Right atrium auricular region (tissue), 2 donors: ENCODE data around the gene TUSC2. TPM values are rescaled to one million over a fixed set of nuclear protein-coding genes. Genes with fewer than 3 reads are reported as not detected.

ENCODE experiments used
- DNase-seq: peaks from one replicate; pipeline ENCODE4 v3.0.0-alpha.2; 2019; ENCODE audit warnings: low spot score
- H3K27ac ChIP-seq, 2 donors: fragments of 200-600 bp; sonication (generic); 1 replicate in 1 of 2; 2 replicates in 1 of 2; pipeline ENCODE4 v1.5.1; 2016 to 2019
- H3K27me3 ChIP-seq, 2 donors: fragments of 200-600 bp; sonication (generic); one replicate each; pipeline versions ENCODE4 v1.5.1 to v1.6.0; 2017 to 2019
- H3K36me3 ChIP-seq: fragments of 200-600 bp; sonication (generic); one replicate; pipeline ENCODE4 v1.5.1; 2016
- H3K4me1 ChIP-seq, 2 donors: fragments of 200-600 bp; sonication (generic); one replicate each; pipeline versions ENCODE4 v1.5.1 to v1.6.0; 2017 to 2019
- H3K4me3 ChIP-seq, 2 donors: fragments of 200-600 bp; sonication (generic); 1 replicate in 1 of 2; 2 replicates in 1 of 2; pipeline ENCODE4 v1.5.1; 2017 to 2019; ENCODE audit warnings: mild to moderate bottlenecking in 1 of 2, moderate library complexity in 1 of 2
- H3K9me3 ChIP-seq, 2 donors: fragments of 200-600 bp; sonication (generic); one replicate each; pipeline ENCODE4 v1.5.1; 2019
- total RNA-seq, 2 donors: library from RNA; depleted of rRNA; stranded (reverse); fragments of >200 nt; gene quantifications; one replicate each; pipeline ENCODE4 v1.1.0, GENCODE V29; 2016
- TF ChIP-seq, protein P1 (sequence below), 2 donors: fragments of 200-600 bp; sonication (generic); IDR thresholded peaks; one replicate each; pipeline ENCODE4 v1.5.1; 2019; ENCODE audit warnings: antibody characterized with exemption in 2 of 2

Gene TUSC2
- total RNA-seq, 2 donors from 2014 or later, result 23.4 to 29.6 TPM

DNA sequence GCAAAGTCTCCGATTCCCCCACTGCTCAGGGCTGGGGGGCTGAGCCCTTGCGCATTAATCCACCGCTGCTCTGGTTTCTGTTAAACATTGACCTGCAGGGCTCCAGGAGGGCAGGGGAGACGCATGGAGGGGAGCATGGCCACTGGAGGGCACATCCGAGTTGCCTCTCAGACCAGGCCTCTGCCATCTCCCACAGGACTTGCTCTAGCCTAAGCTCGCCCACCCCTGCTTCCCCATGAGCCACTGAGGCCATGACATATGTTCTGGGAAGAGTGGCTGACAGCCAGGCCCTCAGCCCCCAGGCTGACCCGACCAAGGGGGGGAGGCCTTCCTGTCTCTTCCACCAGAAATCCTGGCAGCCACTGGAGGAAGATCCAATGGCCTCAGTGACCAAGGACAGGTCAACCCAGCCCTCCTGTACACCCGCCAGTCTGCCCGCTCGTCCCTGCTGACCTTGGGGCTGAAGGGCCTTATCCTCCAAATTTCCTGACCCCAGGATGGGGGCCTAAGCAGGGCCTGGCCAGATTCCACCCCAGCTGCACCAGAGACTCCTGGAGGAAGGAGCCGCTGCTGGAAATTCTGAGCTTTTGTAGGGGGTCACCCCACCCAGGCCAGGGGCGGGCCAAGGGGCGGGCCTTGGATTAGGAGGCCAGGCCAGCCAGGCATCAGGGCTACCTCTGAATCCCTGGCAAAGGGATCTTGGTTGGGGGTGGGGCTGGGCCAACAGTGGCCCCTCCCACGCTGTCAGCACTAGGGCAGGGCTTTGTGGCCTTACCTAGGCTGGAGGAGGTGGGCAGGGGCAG lies 24.8 kb downstream of the TUSC2 start, which contains the start of gene HYAL1:
Gene HYAL1, minus strand, starts transcription at position 562 of the 803 bp plus-strand sequence. CDS start 618 bp downstream, outside the sequence.
- no peaks in the 10 kb centered on the region for H3K36me3 ChIP-seq
- H3K27me3 ChIP-seq, result no peaks in the 10 kb centered on the region
- TF ChIP-seq, protein P1, sequence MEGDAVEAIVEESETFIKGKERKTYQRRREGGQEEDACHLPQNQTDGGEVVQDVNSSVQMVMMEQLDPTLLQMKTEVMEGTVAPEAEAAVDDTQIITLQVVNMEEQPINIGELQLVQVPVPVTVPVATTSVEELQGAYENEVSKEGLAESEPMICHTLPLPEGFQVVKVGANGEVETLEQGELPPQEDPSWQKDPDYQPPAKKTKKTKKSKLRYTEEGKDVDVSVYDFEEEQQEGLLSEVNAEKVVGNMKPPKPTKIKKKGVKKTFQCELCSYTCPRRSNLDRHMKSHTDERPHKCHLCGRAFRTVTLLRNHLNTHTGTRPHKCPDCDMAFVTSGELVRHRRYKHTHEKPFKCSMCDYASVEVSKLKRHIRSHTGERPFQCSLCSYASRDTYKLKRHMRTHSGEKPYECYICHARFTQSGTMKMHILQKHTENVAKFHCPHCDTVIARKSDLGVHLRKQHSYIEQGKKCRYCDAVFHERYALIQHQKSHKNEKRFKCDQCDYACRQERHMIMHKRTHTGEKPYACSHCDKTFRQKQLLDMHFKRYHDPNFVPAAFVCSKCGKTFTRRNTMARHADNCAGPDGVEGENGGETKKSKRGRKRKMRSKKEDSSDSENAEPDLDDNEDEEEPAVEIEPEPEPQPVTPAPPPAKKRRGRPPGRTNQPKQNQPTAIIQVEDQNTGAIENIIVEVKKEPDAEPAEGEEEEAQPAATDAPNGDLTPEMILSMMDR (IDR thresholded peaks at IDR 0.05), result peak in 1 of 2 donors; percentile 35
- H3K4me3 ChIP-seq, result peak within 1 kb of the TSS; percentile 42 to 43
- H3K9me3 ChIP-seq, result no peaks in the 10 kb centered on the region
- peak within 1 kb of the TSS; percentile 89 to 90 for H3K27ac ChIP-seq
- peaks cover 0 to 45% of the 10 kb centered on the region in 2 donors for H3K4me1 ChIP-seq
- DNase-seq, result peak; percentile 90

DNA sequence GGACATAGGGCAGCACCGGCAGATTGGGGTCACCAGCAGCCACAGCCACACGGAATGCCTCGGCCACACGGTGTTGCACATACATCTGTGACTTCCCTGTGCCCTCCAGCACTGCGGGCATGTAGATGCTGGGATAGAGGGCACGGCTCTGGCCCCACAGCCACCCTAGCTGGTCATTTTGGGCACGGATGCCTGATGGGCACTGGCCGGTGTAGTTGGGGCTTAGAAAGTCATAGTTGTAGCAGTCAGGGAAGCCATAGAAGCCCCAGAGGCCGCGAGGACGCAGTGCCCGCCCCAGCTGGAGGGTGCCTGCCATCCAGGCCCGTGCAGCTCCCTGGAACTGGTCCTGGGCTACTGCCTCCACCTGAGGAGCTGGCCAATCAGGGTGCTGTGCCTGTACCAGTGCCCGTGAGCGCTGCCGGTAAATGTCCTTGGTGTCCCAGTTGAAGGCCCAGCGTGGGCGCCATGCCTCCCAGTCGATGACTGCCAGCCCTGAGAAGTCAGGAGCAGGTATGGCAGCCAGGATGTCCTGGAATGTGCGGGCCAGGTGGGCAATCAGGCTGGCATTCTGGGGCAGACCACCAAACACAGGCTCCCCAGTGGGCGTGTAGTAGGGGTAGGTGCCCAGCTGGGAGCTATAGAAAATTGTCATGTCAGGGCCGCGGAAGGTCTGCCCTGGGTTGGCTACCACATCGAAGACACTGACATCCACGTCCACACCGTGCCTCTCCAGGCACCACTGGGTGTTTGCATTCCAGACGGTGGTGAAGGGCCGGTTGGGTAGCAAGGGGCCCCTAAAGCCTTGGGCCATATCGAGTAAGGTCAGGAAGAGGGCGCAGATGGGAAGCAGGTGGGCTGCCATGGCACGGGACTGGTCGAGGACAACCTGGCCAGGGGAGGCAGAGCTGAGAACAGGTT lies 25.7 kb downstream of the TUSC2 start:
- Histone ChIP-seq H3K27ac (peak overlapping the region; percentile 89 to 90), H3K36me3 (no peaks in the 10 kb centered on the region), H3K4me1 (peaks cover 0 to 50% of the 10 kb centered on the region in 2 donors), H3K9me3 (no peaks in the 10 kb centered on the region), H3K4me3 (peak overlapping the region; percentile 42 to 43), H3K27me3 (no peaks in the 10 kb centered on the region)
- TF ChIP-seq, protein P1 (IDR thresholded peaks at IDR 0.05), result no peak
- no peak for DNase-seq

DNA sequence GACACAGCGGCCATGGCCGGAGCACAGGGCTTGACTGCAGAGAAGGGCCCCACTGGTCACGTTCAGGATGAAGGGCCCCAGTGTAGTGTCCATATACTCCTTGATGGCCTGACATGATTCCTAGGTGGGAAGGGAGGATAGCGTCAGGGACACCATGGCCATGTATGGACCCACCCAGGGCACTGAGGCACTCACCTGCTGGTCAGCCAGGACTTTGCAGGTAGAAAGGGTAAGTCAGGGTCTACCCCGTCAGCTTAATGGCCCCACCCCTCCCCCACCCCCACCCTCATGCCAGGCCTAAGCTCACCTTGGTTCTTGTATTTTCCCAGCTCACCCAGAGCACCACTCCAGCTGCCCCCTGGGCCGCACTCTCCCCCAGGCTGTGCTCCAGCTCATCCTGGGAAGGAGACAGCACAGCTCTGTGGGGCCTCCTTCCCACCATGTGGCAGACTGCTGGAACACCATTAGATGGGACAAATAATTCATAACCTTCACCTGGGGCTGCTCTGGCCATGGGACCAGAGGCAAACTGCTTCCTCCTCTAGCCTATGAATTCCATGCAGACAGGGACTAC lies 27.3 kb downstream of the TUSC2 start:
- peaks cover 0 to 50% of the 10 kb centered on the region in 2 donors for H3K4me1 ChIP-seq
- peak overlapping the region in 1 of 2 donors; percentile 65 for H3K4me3 ChIP-seq
- TF ChIP-seq, protein P1 (IDR thresholded peaks at IDR 0.05), result no peak

DNA sequence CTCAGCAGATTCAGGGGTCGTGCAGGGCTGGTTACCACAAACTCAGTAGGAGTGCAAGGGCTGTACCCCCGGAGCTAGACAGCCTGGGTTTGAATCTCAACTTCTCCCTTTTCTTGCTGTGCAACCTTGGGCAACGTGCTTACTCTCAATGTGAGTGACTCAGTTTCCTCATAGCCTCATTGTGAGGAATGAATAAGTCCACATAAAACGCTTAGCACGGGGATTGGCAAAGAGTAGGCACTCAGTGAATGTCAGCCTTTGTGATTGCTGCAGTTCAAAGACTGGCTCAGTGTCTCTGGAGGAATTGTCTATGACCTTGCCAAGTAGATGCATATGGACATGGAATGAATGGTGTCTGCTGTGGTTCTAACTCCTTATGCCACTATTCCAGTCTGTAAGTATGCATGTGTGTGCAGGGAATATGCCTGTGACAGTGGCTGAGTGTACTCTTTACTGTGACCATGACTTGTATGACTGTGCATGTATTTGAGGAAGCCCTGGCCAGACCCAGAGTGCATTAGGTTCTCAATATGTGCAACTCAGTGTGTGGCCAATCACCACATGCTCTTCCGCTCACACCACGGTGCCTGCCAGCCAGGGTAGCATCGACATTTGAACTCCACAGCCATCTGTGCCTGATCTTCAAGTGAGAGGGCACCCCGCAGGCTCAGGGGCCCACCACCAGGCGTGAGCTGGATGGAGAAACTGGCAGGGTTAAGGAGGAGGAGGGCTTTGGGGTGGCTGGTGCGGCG lies 27.9 kb downstream of the TUSC2 start:
- H3K27me3 ChIP-seq, result no peaks in the 10 kb centered on the region

More for the DNA sequence above, 27.3 kb downstream of the TUSC2 start:
- H3K9me3 ChIP-seq, result no peaks in the 10 kb centered on the region
- DNase-seq, result no peak
- H3K36me3 ChIP-seq, result no peaks in the 10 kb centered on the region
- H3K27ac ChIP-seq, result peak overlapping the region; percentile 89 to 90
- H3K27me3 ChIP-seq, result no peaks in the 10 kb centered on the region

More for the DNA sequence above, 27.9 kb downstream of the TUSC2 start:
- Histone ChIP-seq H3K9me3 (no peaks in the 10 kb centered on the region), H3K36me3 (no peaks in the 10 kb centered on the region), H3K27ac (peak overlapping the region; percentile 89 to 90), H3K4me3 (peak overlapping the region; percentile 35 to 65), H3K4me1 (peaks cover 0 to 50% of the 10 kb centered on the region in 2 donors)
- no peak for DNase-seq
- TF ChIP-seq, protein P1 (IDR thresholded peaks at IDR 0.05), result no peak
